Measurements from ENCODE around the gene RNF207. TPM values are rescaled to one million over a fixed set of nuclear protein-coding genes. Genes with fewer than 3 reads are reported as not detected.

The RNF207 gene
- polyA plus RNA-seq, 1 of the 3 experiments (the other 2 are of a cell fraction) = 25.4 TPM

- no peak for TF ChIP-seq NFIC (IDR thresholded peaks at IDR 0.05; ENCODE audit: borderline replicate concordance)
- no peak for TF ChIP-seq FOSL2 (IDR thresholded peaks at IDR 0.05; ENCODE audit: borderline replicate concordance, low read depth)
- no peak for TF ChIP-seq SIN3A (IDR thresholded peaks at IDR 0.05; ENCODE audit: borderline replicate concordance, low read depth, low read length)
Observed at GRCh38 chr1:6166655-6167390, 39.1 kb upstream of the RNF207 start (continued).

- Histone ChIP-seq H3K4me1 (ENCODE audit: control insufficient read depth in 1 of 2, insufficient read depth in 2 of 2, low read depth in 1 of 2, low read length in 1 of 2) (peaks cover 0 to 36% of the 10 kb centered on the region in 2 experiments; a peak in 1 of 4 replicates), H3K9ac (no peak overlapping the region), H2AFZ (ENCODE audit: low read depth) (no peak overlapping the region), H3K4me3 (ENCODE audit: low read depth in 2 of 2, low read length in 1 of 2) (no peak overlapping the region), H4K20me1 (ENCODE audit: insufficient read depth) (no peaks in the 10 kb centered on the region), H3K4me2 (no peak overlapping the region), H3K36me3 (replicated peaks in 1 of 2; ENCODE audit: control insufficient read depth in 1 of 2, insufficient read depth in 2 of 2, low read length in 1 of 2) (no peaks in the 10 kb centered on the region), H3K27me3 (ENCODE audit: insufficient read depth) (no peaks in the 10 kb centered on the region), H3F3A (replicated peaks; ENCODE audit: insufficient read depth) (no peaks in the 10 kb centered on the region), H3K27ac (ENCODE audit: low read depth in 2 of 2, low read length in 1 of 2) (no peak overlapping the region), H3K9me2 (no peaks in the 10 kb centered on the region), H3K79me2 (ENCODE audit: insufficient read depth) (no peaks in the 10 kb centered on the region), H3K9me3 (no peaks in the 10 kb centered on the region)
- CTCF ChIA-PET = interaction anchor here (1.1 to 1.6 kb wide), 4 partner anchors 15 to 271 kb away, joined by 3 to 4 read pairs (median 3); no protein-coding TSS in a partner anchor
- no peak for TF ChIP-seq YY1 (IDR thresholded peaks at IDR 0.05; ENCODE audit: low read depth)
- TF ChIP-seq TEAD4 (IDR thresholded peaks at IDR 0.05; ENCODE audit: borderline replicate concordance, insufficient read depth) = no peak
- no peak for TF ChIP-seq SIN3A (IDR thresholded peaks at IDR 0.05; ENCODE audit: borderline replicate concordance, low read depth, low read length)
- no peak for TF ChIP-seq MAX (IDR thresholded peaks at IDR 0.05; ENCODE audit: low read depth)
- TF ChIP-seq CTCF (IDR thresholded peaks at IDR 0.05) = no peak
- no peak for TF ChIP-seq MXI1 (IDR thresholded peaks at IDR 0.05; ENCODE audit: low read depth, low read length)
- TF ChIP-seq GATA2 (CRISPR knock-in tag; IDR thresholded peaks at IDR 0.05) = no peak
- TF ChIP-seq, protein P1, sequence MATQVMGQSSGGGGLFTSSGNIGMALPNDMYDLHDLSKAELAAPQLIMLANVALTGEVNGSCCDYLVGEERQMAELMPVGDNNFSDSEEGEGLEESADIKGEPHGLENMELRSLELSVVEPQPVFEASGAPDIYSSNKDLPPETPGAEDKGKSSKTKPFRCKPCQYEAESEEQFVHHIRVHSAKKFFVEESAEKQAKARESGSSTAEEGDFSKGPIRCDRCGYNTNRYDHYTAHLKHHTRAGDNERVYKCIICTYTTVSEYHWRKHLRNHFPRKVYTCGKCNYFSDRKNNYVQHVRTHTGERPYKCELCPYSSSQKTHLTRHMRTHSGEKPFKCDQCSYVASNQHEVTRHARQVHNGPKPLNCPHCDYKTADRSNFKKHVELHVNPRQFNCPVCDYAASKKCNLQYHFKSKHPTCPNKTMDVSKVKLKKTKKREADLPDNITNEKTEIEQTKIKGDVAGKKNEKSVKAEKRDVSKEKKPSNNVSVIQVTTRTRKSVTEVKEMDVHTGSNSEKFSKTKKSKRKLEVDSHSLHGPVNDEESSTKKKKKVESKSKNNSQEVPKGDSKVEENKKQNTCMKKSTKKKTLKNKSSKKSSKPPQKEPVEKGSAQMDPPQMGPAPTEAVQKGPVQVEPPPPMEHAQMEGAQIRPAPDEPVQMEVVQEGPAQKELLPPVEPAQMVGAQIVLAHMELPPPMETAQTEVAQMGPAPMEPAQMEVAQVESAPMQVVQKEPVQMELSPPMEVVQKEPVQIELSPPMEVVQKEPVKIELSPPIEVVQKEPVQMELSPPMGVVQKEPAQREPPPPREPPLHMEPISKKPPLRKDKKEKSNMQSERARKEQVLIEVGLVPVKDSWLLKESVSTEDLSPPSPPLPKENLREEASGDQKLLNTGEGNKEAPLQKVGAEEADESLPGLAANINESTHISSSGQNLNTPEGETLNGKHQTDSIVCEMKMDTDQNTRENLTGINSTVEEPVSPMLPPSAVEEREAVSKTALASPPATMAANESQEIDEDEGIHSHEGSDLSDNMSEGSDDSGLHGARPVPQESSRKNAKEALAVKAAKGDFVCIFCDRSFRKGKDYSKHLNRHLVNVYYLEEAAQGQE (IDR thresholded peaks at IDR 0.05; ENCODE audit: low read depth, low read length) = no peak
- no peak for TF ChIP-seq RAD21 (IDR thresholded peaks at IDR 0.05; ENCODE audit: low read length)
- TF ChIP-seq EZH2phosphoT487 (IDR thresholded peaks at IDR 0.05; ENCODE audit: borderline replicate concordance, low read depth) = no peak
- TF ChIP-seq ELF1 (IDR thresholded peaks at IDR 0.05) = no peak
- TF ChIP-seq, protein P2, sequence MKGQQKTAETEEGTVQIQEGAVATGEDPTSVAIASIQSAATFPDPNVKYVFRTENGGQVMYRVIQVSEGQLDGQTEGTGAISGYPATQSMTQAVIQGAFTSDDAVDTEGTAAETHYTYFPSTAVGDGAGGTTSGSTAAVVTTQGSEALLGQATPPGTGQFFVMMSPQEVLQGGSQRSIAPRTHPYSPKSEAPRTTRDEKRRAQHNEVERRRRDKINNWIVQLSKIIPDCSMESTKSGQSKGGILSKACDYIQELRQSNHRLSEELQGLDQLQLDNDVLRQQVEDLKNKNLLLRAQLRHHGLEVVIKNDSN (IDR thresholded peaks at IDR 0.05; ENCODE audit: borderline replicate concordance, low read depth) = no peak
- no peak for TF ChIP-seq POLR2AphosphoS5 (IDR thresholded peaks at IDR 0.05; ENCODE audit: low read depth, low read length)
- no peak for TF ChIP-seq TAF1 (IDR thresholded peaks at IDR 0.05; ENCODE audit: borderline replicate concordance, low read depth, low read length)
- TF ChIP-seq MEF2A (IDR thresholded peaks at IDR 0.05; ENCODE audit: borderline replicate concordance, low read depth) = no peak
- TF ChIP-seq IRF3 (IDR thresholded peaks at IDR 0.05; ENCODE audit: low read depth, low read length) = no peak
- TF ChIP-seq GABPA (IDR thresholded peaks at IDR 0.05; ENCODE audit: low read depth) = no peak
- POLR2A ChIA-PET = no interaction called here
- no peak for DNase-seq
- 74% methylated on average over 30 of the region's 34 CpGs for WGBS (ENCODE audit: low lambda C conversion rate)
Observed at GRCh38 chr1:6167391-6168303, 38.3 kb upstream of the RNF207 start.

All from SK-N-SH (cell line).